Measurements from ENCODE around the gene DOC2A.

DOC2A gene

DNA sequence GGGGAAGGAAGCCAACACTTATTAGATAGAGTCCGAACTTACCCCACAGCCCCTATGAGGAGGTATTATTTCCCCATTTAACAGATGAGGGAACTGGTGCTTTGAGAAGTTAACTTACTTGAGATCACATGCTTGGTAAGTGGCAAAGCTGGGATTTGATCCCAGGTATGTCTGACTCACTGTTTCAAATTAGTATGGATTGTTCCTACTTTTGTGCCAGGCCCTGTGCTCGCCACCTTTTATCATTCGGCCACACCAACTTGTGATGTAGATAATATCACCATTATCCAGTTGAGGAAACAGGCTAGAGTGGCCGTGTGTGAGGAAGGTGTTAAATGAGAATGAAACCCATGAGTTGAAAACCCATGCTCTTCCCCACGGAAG lies 26.1 kb downstream of the DOC2A start:
- Histone ChIP-seq H3K9ac (ENCODE audit: low read length in 5 of 5) (no peak overlapping the region), H3K36me3 (ENCODE audit: control insufficient read depth in 5 of 5, insufficient read depth in 5 of 5, low read length in 5 of 5) (peaks cover 16 to 100% (median 99%) of the 10 kb centered on the region in 5 donors), H3K27me3 (ENCODE audit: control insufficient read depth in 5 of 5, insufficient read depth in 4 of 5, low read length in 5 of 5) (no peaks in the 10 kb centered on the region), H3K4me1 (ENCODE audit: control insufficient read depth in 5 of 5, insufficient read depth in 5 of 5, low read length in 5 of 5) (peaks cover 0 to 30% (median 6%) of the 10 kb centered on the region in 5 donors), H3K9me3 (ENCODE audit: control insufficient read depth in 5 of 5, low read length in 5 of 5) (no peaks in the 10 kb centered on the region), H3K27ac (ENCODE audit: low read depth, low read length) (no peak overlapping the region), H3K4me3 (ENCODE audit: low read depth in 1 of 5, low read length in 5 of 5) (no peak overlapping the region)

- H3K9me3 ChIP-seq (ENCODE audit: control insufficient read depth in 5 of 5, low read length in 5 of 5): no peaks in the 10 kb centered on the region
- H3K4me3 ChIP-seq (ENCODE audit: low read depth in 1 of 5, low read length in 5 of 5): no peak overlapping the region
- H3K9ac ChIP-seq (ENCODE audit: low read length in 5 of 5): no peak overlapping the region
- no peaks in the 10 kb centered on the region for H3K27me3 ChIP-seq (ENCODE audit: control insufficient read depth in 5 of 5, insufficient read depth in 4 of 5, low read length in 5 of 5)
- peaks cover 0 to 35% (median 6%) of the 10 kb centered on the region in 5 donors for H3K4me1 ChIP-seq (ENCODE audit: control insufficient read depth in 5 of 5, insufficient read depth in 5 of 5, low read length in 5 of 5)
- peaks cover 18 to 100% (median 99%) of the 10 kb centered on the region in 5 donors for H3K36me3 ChIP-seq (ENCODE audit: control insufficient read depth in 5 of 5, insufficient read depth in 5 of 5, low read length in 5 of 5)
- H3K27ac ChIP-seq (ENCODE audit: low read depth, low read length): no peak overlapping the region
Observed at GRCh38 chr16:29984137-29984763, 26.6 kb downstream of the DOC2A start.

GRCh38 chr16:29983420-29984136 lies 27.2 kb downstream of the DOC2A start:
- no peak overlapping the region for H3K9ac ChIP-seq (ENCODE audit: low read length in 5 of 5)

GRCh38 chr16:29982560-29983419 lies 28.0 kb downstream of the DOC2A start:
- Histone ChIP-seq H3K27me3 (ENCODE audit: control insufficient read depth in 5 of 5, insufficient read depth in 4 of 5, low read length in 5 of 5) (no peaks in the 10 kb centered on the region), H3K4me3 (ENCODE audit: low read depth in 1 of 5, low read length in 5 of 5) (no peak overlapping the region), H3K4me1 (ENCODE audit: control insufficient read depth in 5 of 5, insufficient read depth in 5 of 5, low read length in 5 of 5) (peaks cover 0 to 50% (median 6%) of the 10 kb centered on the region in 5 donors), H3K36me3 (ENCODE audit: control insufficient read depth in 5 of 5, insufficient read depth in 5 of 5, low read length in 5 of 5) (peaks cover 18 to 100% (median 99%) of the 10 kb centered on the region in 5 donors), H3K9ac (ENCODE audit: low read length in 5 of 5) (no peak overlapping the region), H3K9me3 (ENCODE audit: control insufficient read depth in 5 of 5, low read length in 5 of 5) (no peaks in the 10 kb centered on the region), H3K27ac (ENCODE audit: low read depth, low read length) (peak overlapping the region; percentile 9)

More at GRCh38 chr16:29983420-29984136, 27.2 kb downstream of the DOC2A start:
- peaks cover 0 to 42% (median 6%) of the 10 kb centered on the region in 5 donors for H3K4me1 ChIP-seq (ENCODE audit: control insufficient read depth in 5 of 5, insufficient read depth in 5 of 5, low read length in 5 of 5)
- no peaks in the 10 kb centered on the region for H3K27me3 ChIP-seq (ENCODE audit: control insufficient read depth in 5 of 5, insufficient read depth in 4 of 5, low read length in 5 of 5)
- H3K9me3 ChIP-seq (ENCODE audit: control insufficient read depth in 5 of 5, low read length in 5 of 5): no peaks in the 10 kb centered on the region
- H3K36me3 ChIP-seq (ENCODE audit: control insufficient read depth in 5 of 5, insufficient read depth in 5 of 5, low read length in 5 of 5): peaks cover 18 to 100% (median 99%) of the 10 kb centered on the region in 5 donors
- no peak overlapping the region for H3K27ac ChIP-seq (ENCODE audit: low read depth, low read length)
- H3K4me3 ChIP-seq (ENCODE audit: low read depth in 1 of 5, low read length in 5 of 5): no peak overlapping the region

DNA sequence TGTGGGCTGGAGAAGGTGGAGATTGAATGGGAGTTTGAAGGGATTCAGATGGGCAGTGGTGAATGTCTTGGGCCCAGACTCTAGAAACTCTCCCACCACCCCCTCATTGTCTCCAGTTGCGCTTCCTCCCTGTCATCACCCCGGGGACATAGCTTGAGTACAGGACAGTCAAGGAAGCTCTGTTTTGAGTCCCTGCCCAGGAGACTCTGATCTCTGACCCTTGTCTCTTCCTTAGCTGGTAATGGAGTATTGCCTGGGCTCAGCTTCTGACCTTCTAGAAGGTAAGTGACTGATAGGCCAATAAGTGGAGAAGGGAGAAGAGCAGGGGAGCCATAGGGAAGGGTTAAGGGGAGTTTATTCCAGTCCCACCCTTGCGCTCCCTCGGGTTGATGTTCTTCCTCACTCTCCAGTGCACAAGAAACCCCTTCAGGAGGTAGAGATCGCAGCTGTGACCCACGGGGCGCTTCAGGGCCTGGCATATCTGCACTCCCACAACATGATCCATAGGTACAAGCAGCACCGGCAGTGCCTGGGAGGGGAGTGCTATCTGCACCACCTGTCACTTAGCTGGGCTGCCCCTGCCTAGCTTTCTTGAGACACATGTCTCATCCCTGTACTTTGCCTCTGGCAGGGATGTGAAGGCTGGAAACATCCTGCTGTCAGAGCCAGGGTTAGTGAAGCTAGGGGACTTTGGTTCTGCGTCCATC lies 32.1 kb downstream of the DOC2A start:
- peak overlapping the region in 3 of 5 donors; percentile 10 to 86 (median 14) for H3K9ac ChIP-seq (ENCODE audit: low read length in 5 of 5)
- H3K4me3 ChIP-seq (ENCODE audit: low read depth in 1 of 5, low read length in 5 of 5): peak overlapping the region in 4 of 5 donors; percentile 7 to 98 (median 88)
- H3K4me1 ChIP-seq (ENCODE audit: control insufficient read depth in 5 of 5, insufficient read depth in 5 of 5, low read length in 5 of 5): peaks cover 17 to 85% (median 35%) of the 10 kb centered on the region in 5 donors
- no peaks in the 10 kb centered on the region for H3K9me3 ChIP-seq (ENCODE audit: control insufficient read depth in 5 of 5, low read length in 5 of 5)
- H3K27ac ChIP-seq (ENCODE audit: low read depth, low read length): peak overlapping the region; percentile 71
- peaks cover 15 to 64% (median 59%) of the 10 kb centered on the region in 5 donors for H3K36me3 ChIP-seq (ENCODE audit: control insufficient read depth in 5 of 5, insufficient read depth in 5 of 5, low read length in 5 of 5)
- no peaks in the 10 kb centered on the region for H3K27me3 ChIP-seq (ENCODE audit: control insufficient read depth in 5 of 5, insufficient read depth in 4 of 5, low read length in 5 of 5)

GRCh38 chr16:29978081-29978480 lies 32.7 kb downstream of the DOC2A start:
- peak overlapping the region in 4 of 5 donors; percentile 7 to 98 (median 88) for H3K4me3 ChIP-seq (ENCODE audit: low read depth in 1 of 5, low read length in 5 of 5)
- H3K9ac ChIP-seq (ENCODE audit: low read length in 5 of 5): peak overlapping the region in 1 of 5 donors; percentile 86
- H3K4me1 ChIP-seq (ENCODE audit: control insufficient read depth in 5 of 5, insufficient read depth in 5 of 5, low read length in 5 of 5): peaks cover 17 to 88% (median 38%) of the 10 kb centered on the region in 5 donors

DNA sequence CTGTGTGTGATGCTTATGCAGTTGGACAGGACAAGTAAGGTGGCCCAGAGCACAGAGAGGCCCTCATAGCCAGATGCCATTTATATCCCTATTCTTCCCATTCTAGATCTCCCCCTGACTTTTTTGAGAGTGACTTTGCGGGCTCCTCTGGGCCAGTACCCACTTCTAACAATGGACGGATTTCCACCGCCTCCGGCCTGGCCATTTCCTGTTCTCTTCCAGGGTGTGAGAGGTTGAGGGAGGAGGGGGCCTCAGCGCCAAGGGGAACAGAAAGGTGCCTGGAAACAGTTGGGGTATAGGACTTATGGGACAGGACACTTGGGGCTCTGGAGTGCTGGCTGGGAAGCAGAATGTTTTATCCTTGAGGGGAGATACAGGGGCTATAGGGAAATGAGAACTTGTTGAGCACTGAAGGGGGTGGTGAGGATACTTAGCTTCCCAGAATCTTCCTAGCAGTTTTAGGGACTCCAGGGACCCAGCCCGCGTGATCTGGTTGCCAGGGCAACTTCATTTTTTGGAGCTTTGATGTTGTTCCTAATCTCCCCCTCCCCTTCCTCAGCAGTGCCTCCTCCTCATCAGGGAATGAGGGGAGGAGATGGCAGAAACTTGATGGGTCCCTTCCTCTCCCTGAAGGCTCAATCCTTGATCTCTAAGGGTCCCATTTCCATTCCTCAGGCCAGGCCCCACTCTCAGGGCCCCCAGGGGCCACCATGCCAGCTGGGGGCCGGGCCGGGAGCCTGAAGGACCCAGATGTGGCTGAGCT lies 33.6 kb downstream of the DOC2A start:
- H3K36me3 ChIP-seq (ENCODE audit: control insufficient read depth in 5 of 5, insufficient read depth in 5 of 5, low read length in 5 of 5): peaks cover 15 to 53% (median 45%) of the 10 kb centered on the region in 5 donors
- peaks cover 17 to 83% (median 39%) of the 10 kb centered on the region in 5 donors for H3K4me1 ChIP-seq (ENCODE audit: control insufficient read depth in 5 of 5, insufficient read depth in 5 of 5, low read length in 5 of 5)
- H3K9ac ChIP-seq (ENCODE audit: low read length in 5 of 5): peak overlapping the region; percentile 3 to 87 (median 41)
- no peaks in the 10 kb centered on the region for H3K9me3 ChIP-seq (ENCODE audit: control insufficient read depth in 5 of 5, low read length in 5 of 5)
- peak overlapping the region; percentile 71 for H3K27ac ChIP-seq (ENCODE audit: low read depth, low read length)
- no peaks in the 10 kb centered on the region for H3K27me3 ChIP-seq (ENCODE audit: control insufficient read depth in 5 of 5, insufficient read depth in 4 of 5, low read length in 5 of 5)
- H3K4me3 ChIP-seq (ENCODE audit: low read depth in 1 of 5, low read length in 5 of 5): peak overlapping the region in 4 of 5 donors; percentile 86 to 98 (median 88)

More at GRCh38 chr16:29978081-29978480, 32.7 kb downstream of the DOC2A start:
- no peaks in the 10 kb centered on the region for H3K27me3 ChIP-seq (ENCODE audit: control insufficient read depth in 5 of 5, insufficient read depth in 4 of 5, low read length in 5 of 5)
- H3K27ac ChIP-seq (ENCODE audit: low read depth, low read length): peak overlapping the region; percentile 71
- peaks cover 15 to 57% (median 53%) of the 10 kb centered on the region in 5 donors for H3K36me3 ChIP-seq (ENCODE audit: control insufficient read depth in 5 of 5, insufficient read depth in 5 of 5, low read length in 5 of 5)
- H3K9me3 ChIP-seq (ENCODE audit: control insufficient read depth in 5 of 5, low read length in 5 of 5): no peaks in the 10 kb centered on the region

- peaks cover 11 to 45% (median 35%) of the 10 kb centered on the region in 5 donors for H3K36me3 ChIP-seq (ENCODE audit: control insufficient read depth in 5 of 5, insufficient read depth in 5 of 5, low read length in 5 of 5)
- H3K27ac ChIP-seq (ENCODE audit: low read depth, low read length): peak overlapping the region; percentile 69
- no peaks in the 10 kb centered on the region for H3K27me3 ChIP-seq (ENCODE audit: control insufficient read depth in 5 of 5, insufficient read depth in 4 of 5, low read length in 5 of 5)
- peak overlapping the region; percentile 39 to 98 (median 87) for H3K4me3 ChIP-seq (ENCODE audit: low read depth in 1 of 5, low read length in 5 of 5)
- peaks cover 15 to 71% (median 39%) of the 10 kb centered on the region in 5 donors for H3K4me1 ChIP-seq (ENCODE audit: control insufficient read depth in 5 of 5, insufficient read depth in 5 of 5, low read length in 5 of 5)
- no peaks in the 10 kb centered on the region for H3K9me3 ChIP-seq (ENCODE audit: control insufficient read depth in 5 of 5, low read length in 5 of 5)
- H3K9ac ChIP-seq (ENCODE audit: low read length in 5 of 5): peak overlapping the region; percentile 21 to 93 (median 87)
Observed at GRCh38 chr16:29975811-29976511, 34.9 kb downstream of the DOC2A start.
